Stimulated activated CD8-positive, alpha-beta memory T cell treated with anti-CD3 and anti-CD28 coated beads, Interleukin-7, amount 100 ng/mL, for 48 hours (primary cell): ENCODE data around the gene RYR3.

ENCODE experiments used
- DNase-seq, 2 donors: peaks; one replicate each; pipeline ENCODE4 v3.0.0-alpha.2; 2020; ENCODE audit warnings: low read depth in 1 of 2; ENCODE audit errors: extremely low read depth in 1 of 2

Gene RYR3

GRCh38 chr15:33448151-33448550 is 137.4 kb downstream of the RYR3 start:
- no peak for DNase-seq

- DNase-seq: no peak
These were observed 138.3 kb downstream of the RYR3 start for GRCh38 chr15:33448961-33449606.

- no peak for DNase-seq
These were observed 139.0 kb downstream of the RYR3 start for GRCh38 chr15:33449810-33450209.

GRCh38 chr15:33451385-33451784 is 140.6 kb downstream of the RYR3 start:
- no peak for DNase-seq

GRCh38 chr15:33453761-33454160 is 143.0 kb downstream of the RYR3 start:
- DNase-seq: no peak

- no peak for DNase-seq
These were observed 143.6 kb downstream of the RYR3 start for GRCh38 chr15:33454346-33454745.

- no peak for DNase-seq
These were observed 144.2 kb downstream of the RYR3 start for GRCh38 chr15:33454996-33455395.

GRCh38 chr15:33458421-33458820 is 147.7 kb downstream of the RYR3 start:
- no peak for DNase-seq

- DNase-seq: no peak
These were observed 149.5 kb downstream of the RYR3 start for GRCh38 chr15:33460166-33460805.

GRCh38 chr15:33461671-33462070 is 150.9 kb downstream of the RYR3 start:
- no peak for DNase-seq

- no peak for DNase-seq
These were observed 156.5 kb downstream of the RYR3 start for GRCh38 chr15:33467146-33467815.

GRCh38 chr15:33467816-33468163 is 157.0 kb downstream of the RYR3 start:
- DNase-seq: no peak

- no peak for DNase-seq
These were observed 158.0 kb downstream of the RYR3 start for GRCh38 chr15:33468740-33469139.

GRCh38 chr15:33473005-33473404 is 162.2 kb downstream of the RYR3 start:
- no peak for DNase-seq

- no peak for DNase-seq
These were observed 162.9 kb downstream of the RYR3 start for GRCh38 chr15:33473714-33474113.

- no peak for DNase-seq
These were observed 165.3 kb downstream of the RYR3 start for GRCh38 chr15:33476076-33476475.

- DNase-seq: no peak
These were observed 166.1 kb downstream of the RYR3 start for GRCh38 chr15:33476908-33477307.

- no peak for DNase-seq
These were observed 178.6 kb downstream of the RYR3 start for GRCh38 chr15:33489335-33489734.

GRCh38 chr15:33490703-33491102 is 179.9 kb downstream of the RYR3 start:
- DNase-seq: no peak

- DNase-seq: no peak
These were observed 181.8 kb downstream of the RYR3 start for GRCh38 chr15:33492434-33493052.

- no peak for DNase-seq
These were observed 183.5 kb downstream of the RYR3 start for GRCh38 chr15:33494306-33494705.
